ENCODE data around the gene GRIK4.

Gene GRIK4

GRCh38 chr11:120794748-120795147 is 283.2 kb downstream of the GRIK4 start:
- H3K9me3 ChIP-seq (ENCODE audit: insufficient read depth, low read depth, low read length): no peaks in the 10 kb centered on the region
- no peak overlapping the region for H3K4me2 ChIP-seq (ENCODE audit: low read depth, low read length, poor library complexity, severe bottlenecking)
- no peak overlapping the region for H3K4me3 ChIP-seq (ENCODE audit: low read length, poor library complexity, severe bottlenecking)
- no peaks in the 10 kb centered on the region for H3K79me2 ChIP-seq (ENCODE audit: insufficient read depth, low read length)
- no peaks in the 10 kb centered on the region for H3K27me3 ChIP-seq (ENCODE audit: insufficient read depth, low read length, poor library complexity, severe bottlenecking)
- H3K9me2 ChIP-seq (replicated peaks; ENCODE audit: low read depth, low read length): no peaks in the 10 kb centered on the region
- no peaks in the 10 kb centered on the region for H3K4me1 ChIP-seq (ENCODE audit: insufficient read depth, low read length, poor library complexity, severe bottlenecking)
- TF ChIP-seq EZH2phosphoT487 (IDR thresholded peaks at IDR 0.05; ENCODE audit: borderline replicate concordance) (no peak), CTCF (conservative IDR thresholded peaks at IDR 0.05; ENCODE audit: low read length) (no peak)
- H2AFZ ChIP-seq (ENCODE audit: low read length): no peak overlapping the region
- no peaks in the 10 kb centered on the region for H3K36me3 ChIP-seq (ENCODE audit: insufficient read depth, low read length)
- H3F3A ChIP-seq (ENCODE audit: low read depth): no peaks in the 10 kb centered on the region
- no peak overlapping the region for H3K9ac ChIP-seq (ENCODE audit: low read depth, low read length, poor library complexity, severe bottlenecking)
- H4K20me1 ChIP-seq (ENCODE audit: insufficient read depth, low read length, poor library complexity, severe bottlenecking): no peaks in the 10 kb centered on the region

- TF ChIP-seq CTCF (conservative IDR thresholded peaks at IDR 0.05; ENCODE audit: low read length): no peak
- no peak for TF ChIP-seq EZH2phosphoT487 (IDR thresholded peaks at IDR 0.05; ENCODE audit: borderline replicate concordance)
- H3K27me3 ChIP-seq (ENCODE audit: insufficient read depth, low read length, poor library complexity, severe bottlenecking): no peaks in the 10 kb centered on the region
- H3K4me3 ChIP-seq (ENCODE audit: low read length, poor library complexity, severe bottlenecking): no peak overlapping the region
- H3K4me1 ChIP-seq (ENCODE audit: insufficient read depth, low read length, poor library complexity, severe bottlenecking): no peaks in the 10 kb centered on the region
- H3K9ac ChIP-seq (ENCODE audit: low read depth, low read length, poor library complexity, severe bottlenecking): no peak overlapping the region
- no peak overlapping the region for H2AFZ ChIP-seq (ENCODE audit: low read length)
- no peaks in the 10 kb centered on the region for H3K36me3 ChIP-seq (ENCODE audit: insufficient read depth, low read length)
- no peaks in the 10 kb centered on the region for H3K9me2 ChIP-seq (replicated peaks; ENCODE audit: low read depth, low read length)
- H3K4me2 ChIP-seq (ENCODE audit: low read depth, low read length, poor library complexity, severe bottlenecking): no peak overlapping the region
- no peaks in the 10 kb centered on the region for H3K9me3 ChIP-seq (ENCODE audit: insufficient read depth, low read depth, low read length)
- no peaks in the 10 kb centered on the region for H3K79me2 ChIP-seq (ENCODE audit: insufficient read depth, low read length)
- H3F3A ChIP-seq (ENCODE audit: low read depth): no peaks in the 10 kb centered on the region
- H4K20me1 ChIP-seq (ENCODE audit: insufficient read depth, low read length, poor library complexity, severe bottlenecking): no peaks in the 10 kb centered on the region
Measured at GRCh38 chr11:120795185-120795584, 283.6 kb downstream of the GRIK4 start.

- Histone ChIP-seq H2AFZ (ENCODE audit: low read length) (no peak overlapping the region), H3K9ac (ENCODE audit: low read depth, low read length, poor library complexity, severe bottlenecking) (no peak overlapping the region), H3K79me2 (ENCODE audit: insufficient read depth, low read length) (no peaks in the 10 kb centered on the region), H3F3A (ENCODE audit: low read depth) (no peaks in the 10 kb centered on the region), H3K36me3 (ENCODE audit: insufficient read depth, low read length) (no peaks in the 10 kb centered on the region), H3K9me2 (replicated peaks; ENCODE audit: low read depth, low read length) (no peaks in the 10 kb centered on the region), H3K4me3 (ENCODE audit: low read length, poor library complexity, severe bottlenecking) (no peak overlapping the region), H4K20me1 (ENCODE audit: insufficient read depth, low read length, poor library complexity, severe bottlenecking) (no peaks in the 10 kb centered on the region), H3K27me3 (ENCODE audit: insufficient read depth, low read length, poor library complexity, severe bottlenecking) (no peaks in the 10 kb centered on the region), H3K4me2 (ENCODE audit: low read depth, low read length, poor library complexity, severe bottlenecking) (no peak overlapping the region), H3K9me3 (ENCODE audit: insufficient read depth, low read depth, low read length) (no peaks in the 10 kb centered on the region), H3K4me1 (ENCODE audit: insufficient read depth, low read length, poor library complexity, severe bottlenecking) (no peaks in the 10 kb centered on the region)
- no peak for TF ChIP-seq CTCF (conservative IDR thresholded peaks at IDR 0.05; ENCODE audit: low read length)
- no peak for TF ChIP-seq EZH2phosphoT487 (IDR thresholded peaks at IDR 0.05; ENCODE audit: borderline replicate concordance)
Measured at GRCh38 chr11:120797143-120797542, 285.6 kb downstream of the GRIK4 start.
